ENCODE measurements around the gene ERC2.

- TF ChIP-seq, protein P1, sequence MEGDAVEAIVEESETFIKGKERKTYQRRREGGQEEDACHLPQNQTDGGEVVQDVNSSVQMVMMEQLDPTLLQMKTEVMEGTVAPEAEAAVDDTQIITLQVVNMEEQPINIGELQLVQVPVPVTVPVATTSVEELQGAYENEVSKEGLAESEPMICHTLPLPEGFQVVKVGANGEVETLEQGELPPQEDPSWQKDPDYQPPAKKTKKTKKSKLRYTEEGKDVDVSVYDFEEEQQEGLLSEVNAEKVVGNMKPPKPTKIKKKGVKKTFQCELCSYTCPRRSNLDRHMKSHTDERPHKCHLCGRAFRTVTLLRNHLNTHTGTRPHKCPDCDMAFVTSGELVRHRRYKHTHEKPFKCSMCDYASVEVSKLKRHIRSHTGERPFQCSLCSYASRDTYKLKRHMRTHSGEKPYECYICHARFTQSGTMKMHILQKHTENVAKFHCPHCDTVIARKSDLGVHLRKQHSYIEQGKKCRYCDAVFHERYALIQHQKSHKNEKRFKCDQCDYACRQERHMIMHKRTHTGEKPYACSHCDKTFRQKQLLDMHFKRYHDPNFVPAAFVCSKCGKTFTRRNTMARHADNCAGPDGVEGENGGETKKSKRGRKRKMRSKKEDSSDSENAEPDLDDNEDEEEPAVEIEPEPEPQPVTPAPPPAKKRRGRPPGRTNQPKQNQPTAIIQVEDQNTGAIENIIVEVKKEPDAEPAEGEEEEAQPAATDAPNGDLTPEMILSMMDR (conservative IDR thresholded peaks at IDR 0.05 in 1 of 2, IDR thresholded peaks at IDR 0.05 in 1 of 2; ENCODE audit: extremely low read depth in 1 of 2, insufficient read depth in 1 of 2, low read depth in 1 of 2, low read length in 2 of 2): no peak
- TF ChIP-seq EZH2 (IDR thresholded peaks at IDR 0.05; ENCODE audit: borderline replicate concordance, low read length): no peak
Measured at GRCh38 chr3:55775366-55776154, 692.7 kb downstream of the ERC2 start.

All from mammary epithelial cell (primary cell).